HFFc6 (cell line): ENCODE measurements around the gene MCC. TPM values are rescaled to one million over a fixed set of nuclear protein-coding genes. Genes with fewer than 3 reads are reported as not detected.

ENCODE experiments used
- DNase-seq: peaks from one replicate; pipeline ENCODE4 v3.0.0-alpha.2; 2018
- H3K27ac Mint-ChIP-seq: 2 replicates; pipeline ENCODE4 v1.8.0; 2020; ENCODE audit warnings: mild to moderate bottlenecking, mixed read lengths
- H3K27me3 Mint-ChIP-seq: 2 replicates; pipeline ENCODE4 v1.8.0; 2021; ENCODE audit warnings: mild to moderate bottlenecking, moderate library complexity, mixed read lengths; ENCODE audit not compliant: insufficient read depth
- H3K36me3 Mint-ChIP-seq: 2 replicates; pipeline ENCODE4 v1.8.0; 2021; ENCODE audit warnings: low read depth, mixed read lengths
- H3K4me1 Mint-ChIP-seq: 2 replicates; pipeline ENCODE4 v1.8.0; 2020; ENCODE audit warnings: low read depth, mixed read lengths
- H3K4me3 Mint-ChIP-seq: 2 replicates; pipeline ENCODE4 v1.8.0; 2020; ENCODE audit warnings: mild to moderate bottlenecking, moderate library complexity, mixed read lengths
- H3K9me3 Mint-ChIP-seq: 2 replicates; pipeline ENCODE4 v1.8.0; 2020; ENCODE audit warnings: mild to moderate bottlenecking, mixed read lengths
- CTCF ChIP-seq: fragments of 200-600 bp; sonication (generic); IDR thresholded peaks from 2 replicates; pipeline ENCODE4 v1.5.0; 2021; ENCODE audit warnings: antibody characterized with exemption, mild to moderate bottlenecking
- total RNA-seq, 6 experiments: library from RNA; stranded (reverse); fragmentation: NEBNext Ultra II Directional; extraction: Animal tissue kit (Norgen Biotek cat#: 25700); gene quantifications; 2 replicates in 1 of 6; 3 replicates in 5 of 6; pipeline ENCODE4 v1.2.3, GENCODE V29; 2021

The MCC gene
- total RNA-seq, 6 experiments from 2014 or later, result 2.5 to 4.9 (median 3.0) TPM

- Mint-ChIP-seq H3K27me3 (peaks cover 2% of the 10 kb centered on the region), H3K27ac (no peak overlapping the region), H3K36me3 (no peaks in the 10 kb centered on the region), H3K4me1 (no peaks in the 10 kb centered on the region; the same call in 1 of the 2 replicates), H3K4me3 (no peak overlapping the region), H3K9me3 (no peaks in the 10 kb centered on the region)
- DNase-seq, result no peak
- TF ChIP-seq CTCF, result no peak
These were observed 278.8 kb downstream of the MCC start for GRCh38 chr5:113209498-113209897.

- no peak for TF ChIP-seq CTCF
- H3K36me3 Mint-ChIP-seq, result no peaks in the 10 kb centered on the region
These were observed 282.4 kb downstream of the MCC start for GRCh38 chr5:113205807-113206206.

GRCh38 chr5:113205323-113205722 lies 282.9 kb downstream of the MCC start:
- no peak for TF ChIP-seq CTCF
- no peak overlapping the region for H3K27ac Mint-ChIP-seq
- H3K9me3 Mint-ChIP-seq, result no peaks in the 10 kb centered on the region
- no peaks in the 10 kb centered on the region; the same call in 1 of the 2 replicates for H3K4me1 Mint-ChIP-seq
- DNase-seq, result no peak
- no peak overlapping the region for H3K4me3 Mint-ChIP-seq
- no peaks in the 10 kb centered on the region for H3K36me3 Mint-ChIP-seq
- H3K27me3 Mint-ChIP-seq, result peaks cover under 1% of the 10 kb centered on the region

More at GRCh38 chr5:113205807-113206206, 282.4 kb downstream of the MCC start:
- DNase-seq, result no peak
- Mint-ChIP-seq H3K4me1 (no peaks in the 10 kb centered on the region; the same call in 1 of the 2 replicates), H3K27me3 (peaks cover 2% of the 10 kb centered on the region), H3K9me3 (no peaks in the 10 kb centered on the region), H3K27ac (no peak overlapping the region), H3K4me3 (no peak overlapping the region)

GRCh38 chr5:113204525-113205161 lies 283.6 kb downstream of the MCC start:
- H3K4me3 Mint-ChIP-seq, result no peak overlapping the region
- H3K4me1 Mint-ChIP-seq, result no peaks in the 10 kb centered on the region; the same call in 1 of the 2 replicates
- no peak for TF ChIP-seq CTCF
- no peaks in the 10 kb centered on the region; the same call in none of the 2 replicates for H3K27me3 Mint-ChIP-seq
- DNase-seq, result no peak
- no peaks in the 10 kb centered on the region for H3K9me3 Mint-ChIP-seq
- H3K27ac Mint-ChIP-seq, result no peak overlapping the region
- H3K36me3 Mint-ChIP-seq, result no peaks in the 10 kb centered on the region

- Mint-ChIP-seq H3K4me3 (no peak overlapping the region), H3K27ac (no peak overlapping the region), H3K9me3 (no peaks in the 10 kb centered on the region), H3K36me3 (no peaks in the 10 kb centered on the region), H3K4me1 (no peaks in the 10 kb centered on the region; the same call in 1 of the 2 replicates), H3K27me3 (no peaks in the 10 kb centered on the region; the same call in none of the 2 replicates)
- no peak for DNase-seq
- no peak for TF ChIP-seq CTCF
These were observed 284.3 kb downstream of the MCC start for GRCh38 chr5:113203916-113204315.
